DOHH2 (cell line): ENCODE data around the gene PRR23E.

Experiments
- EZH2phosphoT487 ChIP-seq: fragments of 200-600 bp; sonication (generic); IDR thresholded peaks from 2 replicates; pipeline ENCODE4 v1.6.1; 2017; ENCODE audit warnings: borderline replicate concordance, mild to moderate bottlenecking, antibody characterized with exemption, low read length, moderate library complexity, mixed read lengths
- TF ChIP-seq, protein P1 (sequence below): fragments of 200-600 bp; sonication (generic); IDR thresholded peaks from one replicate; pipeline ENCODE4 v1.5.1; 2014; ENCODE audit warnings: antibody characterized with exemption, mild to moderate bottlenecking, low read depth, low read length; ENCODE audit not compliant: poor library complexity, severe bottlenecking

DNA sequence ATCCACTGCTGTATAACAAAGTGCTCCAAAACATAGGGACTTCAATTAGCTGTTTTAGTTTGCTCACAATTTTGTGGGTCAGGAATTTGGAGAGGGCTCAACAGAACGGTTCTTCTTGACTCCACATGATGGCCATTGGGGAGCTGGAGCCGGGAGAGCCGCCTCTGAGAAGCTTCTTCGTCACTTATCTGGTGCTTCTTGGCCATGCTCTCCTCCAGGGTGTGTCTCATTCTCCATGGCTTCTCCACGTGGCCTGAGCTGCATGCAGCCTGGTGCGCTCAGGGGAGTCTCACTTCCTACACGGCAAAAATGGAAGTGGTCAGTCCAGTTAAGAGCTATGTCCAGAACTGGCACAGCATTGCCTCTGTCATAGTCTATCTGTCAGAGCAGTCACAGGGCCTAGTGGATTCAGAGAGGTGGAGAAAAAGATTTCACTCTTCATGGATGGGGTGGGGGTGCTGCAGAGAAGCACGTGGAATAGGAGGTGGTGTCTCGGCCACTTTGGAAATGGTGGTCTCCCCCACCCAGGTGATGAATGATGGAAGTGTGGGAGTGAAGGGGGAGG, 26.3 kb upstream of the PRR23E start:
- TF ChIP-seq, protein P1, sequence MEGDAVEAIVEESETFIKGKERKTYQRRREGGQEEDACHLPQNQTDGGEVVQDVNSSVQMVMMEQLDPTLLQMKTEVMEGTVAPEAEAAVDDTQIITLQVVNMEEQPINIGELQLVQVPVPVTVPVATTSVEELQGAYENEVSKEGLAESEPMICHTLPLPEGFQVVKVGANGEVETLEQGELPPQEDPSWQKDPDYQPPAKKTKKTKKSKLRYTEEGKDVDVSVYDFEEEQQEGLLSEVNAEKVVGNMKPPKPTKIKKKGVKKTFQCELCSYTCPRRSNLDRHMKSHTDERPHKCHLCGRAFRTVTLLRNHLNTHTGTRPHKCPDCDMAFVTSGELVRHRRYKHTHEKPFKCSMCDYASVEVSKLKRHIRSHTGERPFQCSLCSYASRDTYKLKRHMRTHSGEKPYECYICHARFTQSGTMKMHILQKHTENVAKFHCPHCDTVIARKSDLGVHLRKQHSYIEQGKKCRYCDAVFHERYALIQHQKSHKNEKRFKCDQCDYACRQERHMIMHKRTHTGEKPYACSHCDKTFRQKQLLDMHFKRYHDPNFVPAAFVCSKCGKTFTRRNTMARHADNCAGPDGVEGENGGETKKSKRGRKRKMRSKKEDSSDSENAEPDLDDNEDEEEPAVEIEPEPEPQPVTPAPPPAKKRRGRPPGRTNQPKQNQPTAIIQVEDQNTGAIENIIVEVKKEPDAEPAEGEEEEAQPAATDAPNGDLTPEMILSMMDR = no peak
- TF ChIP-seq EZH2phosphoT487 = no peak
